Left renal cortex interstitium (tissue), 4 donors: Measurements from ENCODE around the gene SPTAN1. TPM values are rescaled to one million over a fixed set of nuclear protein-coding genes. Genes with fewer than 3 reads are reported as not detected.

Experiments used
- DNase-seq, 4 donors: peaks; one replicate each; pipeline ENCODE4 v3.0.0-alpha.2; 2013; ENCODE audit warnings: low read depth in 4 of 4, low spot score in 2 of 4, missing footprints in 1 of 4
- polyA plus RNA-seq, 4 donors: library from polyadenylated mRNA; unstranded; fragments of 120-200 nt; gene quantifications; one replicate each; pipeline ENCODE4 v1.2.1, GENCODE V29; 2013; ENCODE audit not compliant: insufficient read length in 4 of 4

SPTAN1 gene
- polyA plus RNA-seq, 4 donors: 286 to 440 (median 375) TPM

- DNase-seq: no peak
These were observed 41.5 kb downstream of the SPTAN1 start for GRCh38 chr9:128593856-128594255.

DNA sequence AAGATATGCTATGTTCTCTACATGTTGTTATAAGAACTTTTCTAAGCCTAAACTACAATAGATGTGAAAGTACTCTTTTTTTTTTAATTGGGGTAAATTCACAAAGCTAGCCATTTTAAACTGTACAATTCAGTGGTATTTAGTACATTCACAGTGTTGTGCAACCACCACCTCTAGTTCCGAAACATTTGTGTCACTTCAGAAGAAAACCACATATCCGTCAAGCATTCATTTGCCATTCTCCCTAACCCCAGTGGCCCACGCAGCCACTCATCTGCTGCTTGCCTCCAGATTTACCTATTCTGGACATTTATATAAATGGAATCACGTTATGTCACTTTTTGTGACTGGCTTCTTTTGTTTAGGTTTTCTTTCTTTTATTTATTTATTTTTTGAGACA is 43.1 kb downstream of the SPTAN1 start:
- no peak for DNase-seq

GRCh38 chr9:128600099-128600498 is 47.7 kb downstream of the SPTAN1 start:
- DNase-seq: no peak

GRCh38 chr9:128603697-128604096 is 51.3 kb downstream of the SPTAN1 start:
- DNase-seq: no peak

DNA sequence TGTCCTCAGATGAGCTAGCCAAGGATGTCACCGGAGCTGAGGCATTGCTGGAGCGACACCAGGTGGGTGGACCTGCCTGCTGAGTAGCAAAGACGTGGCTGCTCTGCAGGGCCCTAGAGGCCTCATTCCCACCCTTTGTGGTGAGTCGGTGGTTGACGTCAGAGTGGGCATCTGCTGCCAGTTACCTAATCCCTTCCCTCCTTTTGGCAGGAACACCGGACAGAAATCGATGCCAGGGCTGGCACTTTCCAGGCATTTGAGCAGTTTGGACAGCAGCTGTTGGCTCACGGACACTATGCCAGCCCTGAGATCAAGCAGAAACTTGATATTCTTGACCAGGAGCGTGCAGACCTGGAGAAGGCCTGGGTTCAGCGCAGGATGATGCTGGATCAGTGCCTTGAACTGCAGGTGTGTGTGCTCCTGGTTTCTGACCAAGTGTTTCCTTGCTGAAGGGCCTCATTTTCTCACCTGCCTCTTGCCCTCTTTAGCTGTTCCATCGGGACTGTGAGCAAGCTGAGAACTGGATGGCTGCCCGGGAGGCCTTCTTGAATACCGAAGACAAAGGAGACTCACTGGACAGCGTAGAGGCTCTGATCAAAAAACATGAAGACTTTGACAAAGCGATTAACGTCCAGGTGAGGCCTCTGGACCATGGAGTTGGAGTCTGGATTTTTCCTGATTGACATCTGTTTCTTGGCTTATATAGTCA is 55.4 kb downstream of the SPTAN1 start:
- no peak for DNase-seq

DNA sequence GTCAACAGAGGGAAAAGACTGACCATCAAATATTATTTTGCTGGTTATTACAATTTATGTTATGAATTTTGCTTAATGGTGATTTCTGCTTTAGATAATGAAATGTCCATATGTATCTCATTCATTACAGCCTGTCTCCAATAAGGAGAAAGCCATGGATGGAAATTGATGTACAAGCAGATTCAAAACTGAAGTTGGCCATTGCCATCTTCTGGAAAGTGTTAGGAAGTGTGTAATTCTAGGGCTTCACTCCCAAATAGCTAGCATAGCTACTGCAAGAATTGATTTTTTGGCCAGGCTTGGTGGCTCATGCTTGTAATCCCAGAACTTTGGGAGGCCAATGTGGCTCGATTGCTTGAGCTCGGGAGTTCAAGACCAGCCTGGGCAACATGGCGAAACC is 58.5 kb downstream of the SPTAN1 start:
- DNase-seq: no peak

DNA sequence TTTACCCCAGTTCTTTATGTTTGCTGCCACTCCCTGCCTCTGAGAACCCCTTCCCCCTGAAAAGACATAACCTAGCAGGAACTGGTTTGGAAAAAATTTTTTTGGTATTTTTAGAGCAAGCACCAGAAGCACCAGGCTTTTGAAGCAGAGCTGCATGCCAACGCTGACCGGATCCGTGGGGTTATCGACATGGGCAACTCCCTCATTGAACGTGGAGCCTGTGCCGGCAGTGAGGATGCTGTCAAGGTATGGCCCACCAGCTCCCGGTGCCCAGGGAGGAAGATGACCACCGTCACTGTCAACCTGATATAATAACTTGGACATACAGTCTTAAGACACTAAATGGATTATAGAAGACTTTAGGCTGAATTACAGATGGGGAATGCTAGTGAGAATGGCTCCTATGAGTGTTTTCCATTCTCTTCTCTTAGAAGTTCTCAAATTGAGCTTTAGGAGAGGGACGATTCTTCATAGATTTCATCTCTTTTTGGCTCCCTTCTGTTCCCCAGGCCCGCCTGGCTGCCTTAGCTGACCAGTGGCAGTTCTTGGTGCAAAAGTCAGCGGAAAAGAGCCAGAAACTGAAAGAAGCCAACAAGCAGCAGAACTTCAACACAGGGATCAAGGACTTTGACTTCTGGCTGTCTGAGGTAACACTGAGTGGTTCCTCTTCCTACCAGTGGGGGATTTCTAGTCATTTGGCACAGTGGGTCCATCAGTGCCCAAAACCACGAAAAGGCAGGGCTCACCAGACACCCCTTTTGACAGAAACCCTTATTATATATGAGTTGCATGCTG is 59.4 kb downstream of the SPTAN1 start:
- no peak for DNase-seq

- DNase-seq: no peak
These were observed 62.3 kb downstream of the SPTAN1 start for GRCh38 chr9:128614728-128615127.

GRCh38 chr9:128615571-128615970 is 63.2 kb downstream of the SPTAN1 start:
- DNase-seq: no peak

- no peak for DNase-seq
These were observed 65.6 kb downstream of the SPTAN1 start for GRCh38 chr9:128617943-128618342.

DNA sequence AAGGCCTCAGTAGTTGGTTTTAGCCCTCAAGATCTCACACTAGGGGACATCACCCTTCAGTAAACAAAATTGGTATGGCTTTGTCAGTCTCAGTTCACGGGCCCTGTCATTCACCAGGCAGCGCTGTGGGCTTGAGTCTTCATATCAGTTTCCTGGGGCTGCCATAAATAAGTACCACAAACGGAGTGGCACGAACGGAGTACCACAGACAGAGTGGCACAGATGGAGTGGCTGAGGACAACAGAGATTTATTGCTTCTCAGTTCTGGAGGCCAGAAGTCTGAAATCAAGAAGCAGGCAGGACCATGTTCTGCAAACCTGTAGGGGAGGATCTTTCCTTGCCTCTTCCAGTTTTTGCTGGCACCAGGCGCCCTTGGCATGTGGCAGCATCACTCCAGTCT is 66.7 kb downstream of the SPTAN1 start:
- no peak for DNase-seq

DNA sequence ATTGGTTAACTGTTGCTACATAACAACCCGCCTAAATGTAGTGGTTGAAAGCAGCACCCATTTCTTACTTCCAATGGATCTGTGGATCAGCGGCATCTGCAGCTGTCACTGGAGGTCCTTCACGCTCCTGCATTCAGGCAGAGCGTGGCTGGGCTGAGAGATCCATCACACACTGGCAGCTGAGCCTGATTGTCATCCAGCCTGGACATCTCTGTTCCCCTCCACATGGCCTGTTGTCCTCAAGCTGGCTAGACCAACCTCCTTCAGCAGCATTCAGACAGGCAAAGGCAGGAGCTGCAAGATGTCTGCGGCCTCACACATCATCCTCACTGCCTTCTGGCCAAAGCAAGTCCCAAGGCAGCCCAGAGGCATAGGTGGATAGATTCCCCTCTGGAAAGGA is 67.4 kb downstream of the SPTAN1 start:
- DNase-seq: no peak

GRCh38 chr9:128621730-128622455 is 69.5 kb downstream of the SPTAN1 start:
- DNase-seq: no peak

GRCh38 chr9:128624566-128624965 is 72.2 kb downstream of the SPTAN1 start:
- DNase-seq: no peak

DNA sequence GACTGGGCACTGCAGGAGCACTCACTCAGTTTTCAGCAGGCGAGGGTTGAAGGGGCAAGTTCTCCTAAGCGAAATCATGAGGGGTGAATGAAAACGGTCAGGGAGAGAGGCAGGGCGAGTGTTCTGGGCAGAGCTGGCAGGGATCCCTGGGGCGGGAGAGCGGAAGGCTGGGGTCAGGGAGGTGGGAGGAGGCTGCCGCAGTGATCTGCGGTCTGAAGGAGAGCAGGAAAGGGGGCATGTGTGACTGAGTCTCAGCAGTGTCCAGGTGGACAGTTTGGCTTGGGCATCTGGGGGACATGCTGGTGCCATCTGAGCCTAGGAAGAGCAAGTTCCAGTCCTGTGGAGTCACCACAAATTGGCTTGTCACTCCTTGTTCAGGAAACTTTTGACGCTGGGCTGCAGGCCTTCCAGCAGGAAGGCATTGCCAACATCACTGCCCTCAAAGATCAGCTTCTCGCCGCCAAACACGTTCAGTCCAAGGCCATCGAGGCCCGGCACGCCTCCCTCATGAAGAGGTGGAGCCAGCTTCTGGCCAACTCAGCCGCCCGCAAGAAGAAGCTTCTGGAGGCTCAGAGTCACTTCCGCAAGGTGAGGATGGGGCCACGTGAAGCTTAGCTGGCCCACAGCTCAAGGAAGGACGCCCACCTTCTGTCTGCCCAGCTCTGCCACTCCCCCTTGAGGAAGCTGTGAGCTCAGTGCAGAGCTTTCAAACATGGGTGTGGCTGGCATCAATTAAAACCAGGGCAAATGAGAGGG is 73.2 kb downstream of the SPTAN1 start:
- no peak for DNase-seq

DNA sequence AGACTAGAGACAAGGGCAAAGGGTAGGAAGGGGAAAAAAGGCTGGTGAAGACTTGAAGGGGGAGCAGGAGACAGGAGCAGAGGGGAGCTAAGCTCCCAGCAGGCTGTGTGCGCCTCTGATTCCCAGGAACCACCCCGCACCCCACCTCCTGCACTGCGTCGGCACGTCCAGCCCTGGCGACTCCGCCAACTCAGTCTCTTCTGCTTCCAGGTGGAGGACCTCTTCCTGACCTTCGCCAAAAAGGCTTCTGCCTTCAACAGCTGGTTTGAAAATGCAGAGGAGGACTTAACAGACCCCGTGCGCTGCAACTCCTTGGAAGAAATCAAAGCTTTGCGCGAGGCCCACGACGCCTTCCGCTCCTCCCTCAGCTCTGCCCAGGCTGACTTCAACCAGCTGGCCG is 73.8 kb downstream of the SPTAN1 start:
- no peak for DNase-seq

- no peak for DNase-seq
These were observed 74.8 kb downstream of the SPTAN1 start for GRCh38 chr9:128627127-128627715.

GRCh38 chr9:128627906-128628305 is 75.5 kb downstream of the SPTAN1 start:
- DNase-seq: no peak

DNA sequence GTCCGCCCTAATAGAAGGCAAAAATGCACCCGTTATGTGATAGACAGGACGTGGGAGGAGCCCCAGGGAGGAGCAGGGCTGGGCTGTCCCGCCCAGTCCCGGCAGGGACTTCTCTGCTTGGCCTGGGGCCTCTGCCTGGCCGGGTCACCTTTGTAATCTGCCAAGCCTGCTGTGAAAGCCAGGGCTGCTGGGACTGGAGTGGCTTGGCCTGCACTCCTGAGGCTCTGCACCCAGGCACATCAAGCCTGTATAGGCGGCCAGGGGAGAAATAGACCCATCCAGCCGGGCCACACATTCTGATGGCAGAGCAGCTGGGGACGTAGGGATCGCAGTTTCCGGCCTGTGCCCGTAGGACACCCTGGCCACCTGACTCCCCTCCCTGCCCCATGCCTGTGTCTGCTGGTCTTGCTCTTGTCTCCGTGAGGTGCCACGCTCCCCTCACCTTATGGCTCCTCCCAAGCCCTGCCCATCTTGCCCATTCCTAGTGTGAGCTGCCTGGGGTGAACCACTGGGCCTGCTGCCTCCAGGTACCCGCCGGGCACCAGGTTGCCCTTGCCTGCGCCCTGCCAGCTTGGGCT is 76.2 kb downstream of the SPTAN1 start:
- no peak for DNase-seq

GRCh38 chr9:128629136-128629535 is 76.7 kb downstream of the SPTAN1 start:
- DNase-seq: no peak
